Karpas-422 (cell line): Measurements from ENCODE around the gene ZFP91. TPM values are rescaled to one million over a fixed set of nuclear protein-coding genes. Genes with fewer than 3 reads are reported as not detected.

Experiments
- DNase-seq: peaks from one replicate; pipeline ENCODE4 v3.0.0-alpha.2; 2015
- H2AFZ ChIP-seq: fragments of 200-600 bp; sonication (generic); 2 replicates; pipeline ENCODE4 v1.6.1; 2014; ENCODE audit warnings: antibody characterized with exemption, low read length, mixed read lengths
- H3K27ac ChIP-seq: fragments of 200-600 bp; sonication (generic); 2 replicates; pipeline ENCODE4 v1.5.1; 2014; ENCODE audit warnings: mild to moderate bottlenecking, low read length, moderate library complexity
- H3K27me3 ChIP-seq: fragments of 200-600 bp; sonication (generic); 2 replicates; pipeline ENCODE4 v1.6.1; 2014; ENCODE audit warnings: low read length, mixed read lengths
- H3K36me3 ChIP-seq: fragments of 200-600 bp; sonication (generic); 2 replicates; pipeline ENCODE4 v1.6.1; 2014; ENCODE audit warnings: low read length, mixed read lengths; ENCODE audit not compliant: insufficient read depth
- H3K4me1 ChIP-seq: fragments of 200-600 bp; sonication (generic); 2 replicates; pipeline ENCODE4 v1.6.1; 2014; ENCODE audit warnings: mild to moderate bottlenecking, low read length, mixed read lengths
- H3K4me2 ChIP-seq: fragments of 200-600 bp; sonication (generic); 2 replicates; pipeline ENCODE4 v1.6.1; 2014; ENCODE audit warnings: low read length, low read depth, mild to moderate bottlenecking; ENCODE audit not compliant: poor library complexity, severe bottlenecking
- H3K4me3 ChIP-seq: fragments of 200-600 bp; sonication (generic); 2 replicates; pipeline ENCODE4 v1.5.1; 2014; ENCODE audit warnings: mild to moderate bottlenecking, antibody characterized with exemption, low read length, mixed read lengths
- H3K79me2 ChIP-seq: fragments of 200-600 bp; sonication (generic); 2 replicates; pipeline ENCODE4 v1.6.1; 2014; ENCODE audit warnings: mild to moderate bottlenecking, low read length, mixed read lengths
- H3K9ac ChIP-seq: fragments of 200-600 bp; sonication (generic); 2 replicates; pipeline ENCODE4 v1.6.0; 2014; ENCODE audit warnings: low read length
- H3K9me2 ChIP-seq: fragments of 200-600 bp; sonication (generic), shearing (Covaris generic); replicated peaks from 2 replicates; pipeline ENCODE4 v1.6.0; 2014; ENCODE audit warnings: mild to moderate bottlenecking, low read length, moderate library complexity; ENCODE audit not compliant: insufficient read depth
- H3K9me3 ChIP-seq: fragments of 300-700, 200-600 bp; sonication (generic); 2 replicates; pipeline ENCODE4 v1.6.1; 2014; ENCODE audit warnings: low read length, mixed read lengths
- H4K20me1 ChIP-seq: fragments of 200-600 bp; sonication (generic); 2 replicates; pipeline ENCODE4 v1.6.1; 2014; ENCODE audit warnings: mild to moderate bottlenecking, antibody characterized with exemption, low read length, low read depth; ENCODE audit not compliant: insufficient read depth
- total RNA-seq: library from RNA; depleted of rRNA; stranded (reverse); fragments of >200 nt; shearing (Covaris generic); gene quantifications from 2 replicates; pipeline ENCODE4 v1.2.3, GENCODE V29; 2014; ENCODE audit warnings: low replicate concordance; rRNA removed

The ZFP91 gene
- total RNA-seq, 1 experiment from 2014 or later: 49.4 TPM

DNA sequence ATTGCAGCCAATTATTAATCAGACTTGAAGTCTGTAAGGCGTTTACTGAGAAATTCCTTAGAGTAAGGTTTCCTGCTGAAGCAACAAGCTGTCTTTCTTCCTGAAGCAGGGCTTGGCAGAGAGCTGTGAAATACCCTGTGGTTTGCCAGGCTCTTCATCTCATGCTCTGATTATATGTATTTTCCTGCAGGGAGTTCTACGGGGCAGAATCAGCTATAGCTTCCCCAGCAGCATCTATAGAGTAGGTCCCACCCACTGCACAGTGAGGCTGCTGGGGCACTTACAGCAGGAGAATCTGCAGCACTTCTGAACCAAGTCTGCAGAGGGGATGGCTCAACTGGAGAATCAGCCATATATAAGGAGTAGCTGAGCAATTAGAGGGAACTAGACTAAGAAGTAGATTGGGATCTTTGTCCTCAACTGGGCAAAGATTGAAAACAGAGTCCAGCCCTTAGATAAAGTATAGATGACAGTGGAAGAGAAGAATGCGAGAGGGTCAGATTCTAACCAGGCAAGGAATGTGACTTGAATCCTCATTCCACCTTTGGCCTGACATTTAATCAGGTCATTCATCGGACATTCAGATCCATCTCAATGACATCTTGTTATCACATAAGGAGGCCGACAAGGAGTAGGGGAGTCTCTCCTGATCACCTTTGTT lies 81.2 kb downstream of the ZFP91 start:
- DNase-seq: no peak
- Histone ChIP-seq H3K27ac (no peak overlapping the region), H3K4me1 (no peaks in the 10 kb centered on the region), H3K9ac (no peak overlapping the region), H3K9me3 (no peaks in the 10 kb centered on the region), H2AFZ (no peak overlapping the region), H4K20me1 (no peaks in the 10 kb centered on the region), H3K27me3 (no peaks in the 10 kb centered on the region), H3K36me3 (no peaks in the 10 kb centered on the region), H3K4me3 (no peak overlapping the region), H3K4me2 (no peak overlapping the region), H3K9me2 (no peaks in the 10 kb centered on the region), H3K79me2 (no peaks in the 10 kb centered on the region)

Other genes with a start within 250 kb of the ZFP91 start
- gene OR5B17, start 220.0 kb upstream of the ZFP91 start, total RNA-seq: not detected in 2 replicates
- not detected in 2 replicates for gene OR5B3, start 172.2 kb upstream of the ZFP91 start, total RNA-seq
- gene OR5B2, start 150.9 kb upstream of the ZFP91 start, total RNA-seq: not detected in 2 replicates
- gene OR5B12, start 136.8 kb upstream of the ZFP91 start, total RNA-seq: 0.26 TPM in 1 of 2 replicates, not detected in the other
- gene OR5B21, start 71.0 kb upstream of the ZFP91 start, total RNA-seq: 1.9 and 9.3 TPM in 2 replicates
- 127 and 179 TPM in 2 replicates for gene LPXN, start 3.2 kb upstream of the ZFP91 start, total RNA-seq
- gene CNTF, start 43.6 kb downstream of the ZFP91 start, total RNA-seq: 0.76 and 4.1 TPM in 2 replicates
- not detected in 2 replicates for gene GLYAT, start 152.9 kb downstream of the ZFP91 start, total RNA-seq